Ammon's horn (tissue), 1 donor: Measurements from ENCODE around the gene C13orf46.

ENCODE experiments used
- DNase-seq: peaks from one replicate; pipeline ENCODE4 v3.0.0-alpha.2; 2016; ENCODE audit warnings: low spot score

The C13orf46 gene

GRCh38 chr13:114009590-114010400 lies 35.9 kb upstream of the C13orf46 start:
- DNase-seq = no peak

- no peak for DNase-seq
Measured at GRCh38 chr13:114008964-114009589, 35.2 kb upstream of the C13orf46 start.

DNA sequence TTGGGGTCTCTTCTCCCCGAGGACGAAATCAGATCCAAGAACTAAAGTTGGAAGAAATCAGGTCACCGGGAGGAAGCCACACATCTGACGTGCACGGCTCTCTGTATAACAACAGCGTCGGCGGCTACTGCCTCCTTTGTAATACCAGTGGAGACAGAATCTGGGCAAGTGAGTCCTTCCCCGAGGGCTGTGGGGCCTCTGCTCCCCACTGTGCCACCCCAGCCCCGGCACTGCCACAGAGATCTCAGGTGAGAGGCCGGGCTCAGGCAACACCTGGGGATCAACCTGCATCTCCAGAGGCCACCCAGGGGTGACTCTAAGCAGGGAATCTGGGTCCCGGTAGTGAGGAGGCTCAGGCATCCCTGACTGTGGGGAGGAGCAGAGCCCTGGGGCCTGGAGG lies 33.7 kb upstream of the C13orf46 start:
- no peak for DNase-seq

- no peak for DNase-seq
Measured at GRCh38 chr13:114005206-114005724, 31.4 kb upstream of the C13orf46 start.

DNA sequence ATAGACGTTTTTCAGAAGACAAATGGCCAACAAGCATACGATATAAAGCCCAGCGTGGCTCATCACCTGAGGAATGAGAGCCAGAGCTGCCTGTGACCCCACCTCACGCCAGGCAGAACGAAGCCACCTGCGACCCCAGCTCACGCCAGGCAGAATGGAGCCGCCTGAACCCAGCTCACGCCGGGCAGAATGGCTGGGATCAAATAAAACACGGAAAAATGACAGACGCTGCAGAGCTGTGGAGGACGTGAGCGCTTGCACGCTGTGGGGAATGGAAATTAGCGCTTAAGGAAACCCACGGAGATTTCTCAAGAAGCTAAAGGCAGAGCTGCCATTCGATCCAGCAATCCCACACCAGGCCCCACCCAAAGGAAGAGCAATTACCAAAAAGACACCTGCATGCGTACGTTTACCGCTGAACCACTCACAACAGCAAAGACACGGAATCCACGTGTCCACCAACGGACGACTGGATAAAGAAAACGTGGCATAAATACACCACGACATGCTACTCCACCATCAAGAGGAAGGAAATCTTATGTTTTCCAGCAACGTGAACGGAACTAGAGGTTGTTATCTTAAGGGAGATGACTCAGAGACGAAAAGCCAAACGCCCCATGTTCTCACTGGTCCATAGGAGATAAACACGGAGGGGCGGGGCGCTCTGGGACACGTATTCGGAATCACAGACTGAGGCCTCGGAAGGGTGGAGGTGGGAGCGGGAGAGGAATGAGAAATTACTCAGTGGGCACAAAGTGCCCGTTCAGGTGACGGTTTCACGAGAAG lies 30.7 kb upstream of the C13orf46 start:
- no peak for DNase-seq

- DNase-seq = no peak
Measured at GRCh38 chr13:114002771-114003321, 29.0 kb upstream of the C13orf46 start.

GRCh38 chr13:114002009-114002544 lies 28.2 kb upstream of the C13orf46 start:
- DNase-seq = no peak

DNA sequence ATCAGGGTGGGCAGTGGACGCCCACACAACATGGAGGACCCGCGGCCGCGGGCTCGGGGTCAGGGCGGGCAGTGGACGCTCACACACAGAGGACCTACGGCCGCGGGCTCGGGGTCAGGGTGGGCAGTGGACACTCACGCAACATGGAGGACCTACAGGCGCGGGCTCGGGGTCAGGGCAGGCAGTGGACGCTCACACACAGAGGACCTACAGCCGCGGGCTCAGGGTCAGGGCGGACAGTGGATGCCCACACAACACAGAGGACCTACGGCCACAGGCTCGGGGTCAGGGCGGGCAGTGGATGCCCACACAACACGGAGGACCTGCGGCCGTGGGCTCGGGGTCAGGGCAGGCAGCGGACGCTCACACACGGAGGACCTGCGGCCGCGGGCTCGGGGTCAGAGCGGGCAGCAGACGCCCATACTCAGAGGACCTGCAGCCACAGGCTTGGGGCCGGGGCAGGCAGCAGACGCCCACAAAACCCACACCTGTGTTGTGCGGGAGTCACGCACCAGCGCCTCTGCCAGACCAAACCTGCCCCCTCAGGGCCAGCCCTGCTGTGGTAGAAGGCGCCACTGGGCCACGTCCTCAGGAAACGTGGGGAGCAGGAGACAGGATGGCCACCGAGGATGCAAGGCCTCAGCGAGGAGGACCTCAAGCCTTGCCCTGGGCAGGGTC lies 27.6 kb upstream of the C13orf46 start:
- no peak for DNase-seq

GRCh38 chr13:114000151-114001040 lies 26.5 kb upstream of the C13orf46 start:
- no peak for DNase-seq

- DNase-seq = no peak
Measured at GRCh38 chr13:113999618-113999910, 25.7 kb upstream of the C13orf46 start.

GRCh38 chr13:113998781-113999617 lies 25.1 kb upstream of the C13orf46 start:
- DNase-seq = no peak

GRCh38 chr13:113997845-113998751 lies 24.2 kb upstream of the C13orf46 start:
- DNase-seq = no peak

DNA sequence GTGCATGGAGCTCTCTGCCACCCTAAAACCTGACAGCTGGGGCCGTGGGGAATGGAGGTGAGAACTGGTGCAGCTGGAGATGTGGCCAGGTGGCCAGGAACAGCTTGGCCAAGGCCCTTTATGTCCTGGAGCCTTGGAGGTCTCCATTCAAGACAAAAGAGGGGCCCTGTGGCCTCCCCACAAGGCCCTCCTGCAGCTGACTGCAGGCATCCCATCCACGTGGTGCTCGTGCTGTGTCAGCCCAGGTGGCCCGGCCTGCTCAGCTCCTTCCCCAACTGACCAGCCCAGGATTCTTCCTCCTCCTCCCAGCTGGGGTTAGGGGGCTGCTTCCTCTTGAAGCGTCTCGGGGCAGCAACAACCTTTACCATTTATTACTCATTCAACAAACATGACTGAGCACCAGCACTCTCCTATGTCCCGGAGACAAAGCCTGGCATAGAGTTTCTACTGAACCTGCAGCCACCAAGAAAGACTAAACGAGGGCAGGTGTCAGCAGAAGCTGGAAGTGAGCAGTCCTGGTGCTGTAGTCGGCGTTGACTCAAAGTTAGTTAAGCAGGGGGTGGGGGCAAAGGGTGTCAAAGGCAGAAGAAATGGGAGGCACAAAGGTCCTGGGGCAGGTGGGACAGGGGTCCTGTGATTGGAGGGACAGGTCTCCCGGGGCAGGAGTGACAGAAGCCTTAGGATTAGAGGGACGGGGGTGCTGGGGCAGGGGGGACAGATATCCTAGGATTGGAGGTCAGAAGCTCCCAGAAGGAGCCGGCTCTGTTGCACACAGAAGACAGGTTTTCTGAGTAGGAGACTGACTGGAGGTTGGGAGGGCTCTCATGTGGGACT lies 23.3 kb upstream of the C13orf46 start:
- DNase-seq = no peak

GRCh38 chr13:113996081-113996911 lies 22.4 kb upstream of the C13orf46 start:
- no peak for DNase-seq

- no peak for DNase-seq
Measured at GRCh38 chr13:113995051-113995601, 21.2 kb upstream of the C13orf46 start.

DNA sequence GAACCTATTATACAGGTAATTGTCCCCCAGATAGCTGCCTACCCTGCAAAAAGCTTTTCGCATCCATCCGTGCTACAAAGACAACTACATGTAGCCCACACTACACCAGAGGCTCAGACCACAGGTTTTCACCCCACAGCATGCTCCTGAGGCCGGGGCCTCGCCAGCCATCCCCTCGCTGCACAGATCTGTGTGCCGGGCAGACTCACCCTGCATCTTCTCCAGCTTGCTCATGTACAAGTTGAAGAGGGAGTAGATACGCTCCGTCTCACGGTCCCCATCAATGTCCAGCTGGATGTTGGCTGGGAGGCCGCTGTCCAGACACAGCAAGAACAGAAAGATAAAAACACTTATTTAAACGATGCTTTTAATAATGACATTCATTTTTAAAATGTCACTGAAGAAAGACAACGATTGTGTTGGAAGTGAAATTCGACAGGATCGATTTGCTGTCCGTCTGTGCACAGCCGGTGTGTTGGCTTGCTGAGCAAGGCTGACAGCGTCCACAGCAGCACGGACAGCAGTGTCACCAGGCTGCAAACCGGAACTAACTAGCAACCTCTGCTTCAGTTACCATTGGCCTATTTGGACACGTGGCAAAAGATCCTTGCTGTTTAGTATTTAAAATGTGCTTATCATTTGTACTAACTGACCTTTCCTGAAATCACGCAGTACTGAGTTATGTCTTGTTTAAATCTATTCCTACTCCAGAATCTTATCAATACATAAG lies 18.6 kb upstream of the C13orf46 start:
- no peak for DNase-seq
